GM12891 (cell line): ENCODE measurements around the gene ADAT1.

ENCODE experiments used
- DNase-seq: peaks from one replicate; pipeline ENCODE4 v3.0.0; 2011; ENCODE audit warnings: low spot score; ENCODE audit not compliant: insufficient read length
- FAIRE-seq: peaks from 2 replicates; lab custom pipeline; 2011; peaks lifted over from hg19 to GRCh38; lab: Jason Lieb, UNC
- PAX5 ChIP-seq: IDR thresholded peaks from 2 replicates; pipeline ENCODE4 v1.6.1; 2011; ENCODE audit warnings: low read length, moderate library complexity, mild to moderate bottlenecking; ENCODE audit not compliant: insufficient read depth, severe bottlenecking
- POLR2A ChIP-seq: IDR thresholded peaks from 2 replicates; pipeline ENCODE4 v1.6.1; 2011; ENCODE audit warnings: low read depth, low read length, control low read depth
- POLR2AphosphoS5 ChIP-seq: IDR thresholded peaks from 2 replicates; pipeline ENCODE4 v1.6.1; 2011; ENCODE audit warnings: low read depth, low read length, control low read depth
- POU2F2 ChIP-seq: IDR thresholded peaks from 2 replicates; pipeline ENCODE4 v1.6.1; 2011; ENCODE audit warnings: low read depth, mild to moderate bottlenecking, control low read depth, low read length, moderate library complexity
- SPI1 ChIP-seq: IDR thresholded peaks from 2 replicates; pipeline ENCODE4 v1.6.1; 2011; ENCODE audit warnings: low read depth, low read length, control low read depth
- TAF1 ChIP-seq: IDR thresholded peaks from 2 replicates; pipeline ENCODE4 v1.6.1; 2011; ENCODE audit warnings: low read depth, low read length, control low read depth

The ADAT1 gene

GRCh38 chr16:75565640-75566039 is 57.4 kb downstream of the ADAT1 start:
- FAIRE-seq = no peak
- 0 out of 2 replicates have a peak, but pooled peaks have one; percentile 4 for TF ChIP-seq POLR2A
- TF ChIP-seq TAF1 = no peak
- DNase-seq = no peak

- FAIRE-seq = no peak
Measured at GRCh38 chr16:75559564-75560372, 63.3 kb downstream of the ADAT1 start.

DNA sequence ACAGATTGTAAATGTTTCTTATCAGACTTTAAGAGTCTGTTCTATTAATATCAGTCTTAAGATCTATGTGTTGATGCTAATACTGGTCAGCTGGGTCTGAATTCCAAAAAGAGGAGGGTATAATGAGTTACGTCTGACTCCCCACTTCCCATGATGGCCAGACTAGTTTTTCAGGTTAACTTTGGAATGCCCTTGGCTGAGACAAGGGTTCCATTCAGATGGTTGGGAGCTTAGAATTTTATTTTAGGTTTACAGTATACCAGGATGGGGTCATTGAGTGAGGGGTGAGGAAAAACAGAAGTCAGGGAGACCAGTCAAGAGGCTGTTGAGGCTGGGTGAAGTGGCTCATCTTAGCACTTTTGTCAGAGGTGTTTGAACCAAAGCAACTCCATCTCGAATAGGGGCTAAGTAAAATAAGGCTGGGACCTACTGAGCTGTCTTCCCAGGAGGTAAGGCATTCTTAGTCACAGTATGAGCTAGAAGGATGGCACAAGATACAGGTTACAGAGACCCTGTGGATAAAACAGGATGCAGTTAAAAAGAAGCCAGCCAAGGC is 64.2 kb downstream of the ADAT1 start:
- DNase-seq (no peak), FAIRE-seq (no peak)
- no peak for TF ChIP-seq POLR2A
- TF ChIP-seq TAF1 = no peak
- no peak for TF ChIP-seq POU2F2
- no peak for TF ChIP-seq POLR2AphosphoS5
- TF ChIP-seq SPI1 = no peak
- TF ChIP-seq PAX5 = no peak

More at GRCh38 chr16:75559564-75560372, 63.3 kb downstream of the ADAT1 start:
- DNase-seq = no peak
- TF ChIP-seq TAF1 (no peak), POU2F2 (no peak), POLR2AphosphoS5 (no peak), PAX5 (no peak), SPI1 (no peak), POLR2A (no peak)

DNA sequence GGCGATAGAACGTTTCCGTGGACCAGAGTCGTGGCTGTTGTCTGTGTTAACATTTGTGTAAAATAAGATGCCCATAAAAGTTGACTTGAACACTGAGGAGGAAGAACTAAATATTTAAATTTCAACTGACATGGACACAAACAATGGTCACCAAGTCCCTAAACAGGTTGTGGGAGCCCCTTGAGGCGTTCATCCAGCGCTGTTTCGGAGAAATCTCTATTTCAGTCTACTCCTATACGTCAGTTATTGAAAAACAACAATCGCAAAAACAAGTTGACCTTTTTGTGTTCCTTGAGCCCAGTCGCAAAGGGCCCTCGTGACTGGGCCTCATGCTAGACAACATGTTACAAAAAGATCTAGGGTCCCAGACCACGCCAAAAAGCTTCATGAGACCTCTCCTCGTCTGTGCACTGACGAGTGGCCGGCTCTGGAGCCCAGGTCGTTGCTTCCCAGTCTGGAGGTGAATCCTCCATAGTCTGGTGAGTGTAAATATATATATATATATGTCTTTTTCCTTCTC is 66.6 kb downstream of the ADAT1 start:
- DNase-seq = no peak
- FAIRE-seq = no peak
- TF ChIP-seq POLR2A = no peak
- no peak for TF ChIP-seq PAX5

DNA sequence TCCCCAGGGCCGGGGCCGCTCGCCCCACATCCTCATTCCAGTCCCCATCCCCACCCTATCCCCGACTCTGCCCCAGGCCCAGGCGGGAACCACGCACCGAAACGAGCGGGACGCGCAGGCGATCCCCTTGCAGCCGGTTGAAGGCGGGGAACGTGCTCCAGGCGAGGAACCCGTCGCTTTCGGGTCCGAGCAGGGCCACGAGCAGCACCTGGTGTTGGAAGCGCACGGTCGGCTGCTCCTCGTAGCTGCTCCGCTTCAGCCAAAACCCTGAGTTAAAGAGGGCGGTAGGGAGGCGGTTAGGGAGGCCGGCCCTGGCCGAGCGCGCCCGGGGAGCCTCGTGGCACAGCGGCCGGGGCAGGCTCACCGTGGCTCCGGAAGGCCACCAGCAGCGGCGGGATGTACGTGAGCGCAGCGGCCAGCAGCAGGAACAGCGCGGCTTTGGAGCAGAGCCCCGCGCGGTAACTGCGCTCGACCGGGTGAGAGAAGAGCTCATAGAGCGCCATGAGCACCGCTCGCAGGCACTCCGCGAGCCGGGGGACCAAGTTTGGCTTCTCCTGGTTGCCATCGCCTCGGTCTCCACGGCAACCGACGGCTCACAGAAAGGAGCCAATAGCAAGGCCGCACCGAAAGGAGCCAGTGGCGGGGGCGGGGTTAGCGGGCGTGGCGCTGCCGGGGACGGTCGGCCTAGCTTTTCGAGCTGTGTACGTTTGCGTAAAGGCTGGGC is 67.2 kb downstream of the ADAT1 start, which contains the start of gene TMEM231:
Gene TMEM231, minus strand, starts transcription at position 546 of the 724 bp plus-strand sequence. Its CDS starts 43 bp downstream, at position 503.
- TF ChIP-seq POLR2AphosphoS5 = no peak
- peak; percentile 44 for TF ChIP-seq POLR2A
- peak; percentile 38 for TF ChIP-seq PAX5
- DNase-seq = peak; percentile 97
- FAIRE-seq = peak; percentile 99

DNA sequence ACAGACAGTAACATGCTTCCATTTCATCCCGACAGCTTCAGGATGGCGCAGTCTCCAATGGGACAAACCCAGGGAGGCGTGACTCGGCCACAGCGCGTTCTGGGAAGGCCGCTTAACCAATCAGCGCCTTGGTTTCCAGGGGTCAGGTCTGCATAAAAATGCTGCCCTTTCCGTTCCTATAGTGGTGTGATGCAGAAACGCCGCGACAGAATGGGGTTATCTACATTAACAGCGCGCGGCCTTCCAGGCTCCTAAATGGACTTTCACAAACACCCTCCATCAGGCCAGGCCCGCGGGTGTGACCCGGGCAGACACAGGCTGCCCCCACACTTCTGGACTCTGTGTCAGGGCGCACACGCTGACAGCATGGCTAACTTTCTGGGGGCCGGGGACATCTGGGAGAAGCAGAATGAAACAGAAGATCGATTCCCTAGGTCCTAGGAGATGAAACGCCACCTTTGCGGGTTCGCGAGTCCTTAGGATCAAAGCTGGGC is 67.8 kb downstream of the ADAT1 start:
- peak; percentile 70; the same call in 1 of the 2 replicates for TF ChIP-seq POU2F2
- no peak; the same call in 1 of the 2 replicates for TF ChIP-seq TAF1
- TF ChIP-seq PAX5 = peak; percentile 90
- DNase-seq (no peak), FAIRE-seq (no peak)

DNA sequence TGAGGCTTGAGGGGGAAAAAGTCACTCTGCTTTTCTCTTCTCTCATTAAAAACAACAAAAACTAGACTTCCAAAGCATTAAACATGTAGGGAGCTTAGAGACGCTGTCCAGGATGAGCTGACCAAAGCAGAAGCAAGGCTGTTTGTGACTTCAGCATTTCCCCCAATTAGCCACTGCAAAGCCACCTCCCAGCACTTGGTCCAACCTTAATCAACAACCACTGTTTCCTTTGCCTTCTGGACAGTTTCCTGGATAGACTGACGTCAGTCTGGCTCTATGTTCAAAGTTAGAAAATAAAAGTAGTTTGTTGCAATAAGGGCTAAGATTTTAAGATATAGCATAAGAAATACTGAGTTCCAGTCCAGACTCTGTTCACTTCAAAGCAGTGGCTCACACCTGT is 70.1 kb downstream of the ADAT1 start:
- DNase-seq = no peak
- no peak for FAIRE-seq
- no peak for TF ChIP-seq TAF1
- TF ChIP-seq POLR2A = no peak
- TF ChIP-seq PAX5 = no peak
- TF ChIP-seq POU2F2 = no peak
- no peak for TF ChIP-seq SPI1
- TF ChIP-seq POLR2AphosphoS5 = no peak

- FAIRE-seq (peak; percentile 75), DNase-seq (no peak)
- TF ChIP-seq TAF1 = no peak
- peak; percentile 78 for TF ChIP-seq SPI1
Measured at GRCh38 chr16:75550211-75550662, 72.8 kb downstream of the ADAT1 start.
